Keratinocyte (primary cell): ENCODE results near the gene RBM8A. TPM values are rescaled to one million over a fixed set of nuclear protein-coding genes. Genes with fewer than 3 reads are reported as not detected.

Experiments used
- DNase-seq: peaks from one replicate; pipeline ENCODE4 v3.0.0-alpha.2; 2011; ENCODE audit warnings: low read depth, missing footprints, low spot score
- FAIRE-seq: peaks from 2 replicates; lab custom pipeline; 2011; peaks lifted over from hg19 to GRCh38; lab: Jason Lieb, UNC
- H2AFZ ChIP-seq: 2 replicates; pipeline ENCODE4 v1.6.0; 2012; ENCODE audit warnings: low read length, control low read depth, inconsistent platforms; ENCODE audit not compliant: control insufficient read depth
- H3K27ac ChIP-seq: 2 replicates; pipeline ENCODE4 v1.5.1; 2011; ENCODE audit warnings: low read length; ENCODE audit not compliant: control insufficient read depth, insufficient read depth
- H3K27me3 ChIP-seq: 3 replicates; pipeline ENCODE4 v1.6.0; 2011; ENCODE audit warnings: low read length; ENCODE audit not compliant: control insufficient read depth, insufficient read depth; ENCODE audit errors: extremely low read depth
- H3K36me3 ChIP-seq, 2 experiments: 2 replicates in 1 of 2; 3 replicates in 1 of 2; pipeline ENCODE4 v1.5.1; 2011; ENCODE audit warnings: low read length in 2 of 2, mild to moderate bottlenecking in 1 of 2; ENCODE audit not compliant: control insufficient read depth in 2 of 2, insufficient read depth in 2 of 2; ENCODE audit errors: extremely low read depth in 1 of 2
- H3K4me1 ChIP-seq: 3 replicates; pipeline ENCODE4 v1.5.1; 2011; ENCODE audit warnings: low read length; ENCODE audit not compliant: control insufficient read depth, insufficient read depth; ENCODE audit errors: extremely low read depth
- H3K4me2 ChIP-seq: 3 replicates; pipeline ENCODE4 v1.6.0; 2011; ENCODE audit warnings: low read depth, low read length; ENCODE audit not compliant: control insufficient read depth, insufficient read depth; ENCODE audit errors: extremely low read depth
- H3K4me3 ChIP-seq, 3 experiments: fragments of 200-600 bp in 1 of 3; sonication (generic) in 1 of 3; 2 replicates in 2 of 3; 3 replicates in 1 of 3; pipeline ENCODE4 v1.5.1; 2011 to 2016; ENCODE audit warnings: low read length in 3 of 3, mild to moderate bottlenecking in 3 of 3, control low read depth in 2 of 3, inconsistent platforms in 1 of 3, low read depth in 1 of 3, mixed read lengths in 1 of 3, mixed run types in 1 of 3, moderate library complexity in 1 of 3; ENCODE audit not compliant: control insufficient read depth in 2 of 3, insufficient read depth in 2 of 3; ENCODE audit errors: extremely low read depth in 1 of 3
- H3K79me2 ChIP-seq: 2 replicates; pipeline ENCODE4 v1.6.0; 2012; ENCODE audit warnings: low read length; ENCODE audit not compliant: control insufficient read depth, insufficient read depth
- H3K9ac ChIP-seq: 3 replicates; pipeline ENCODE4 v1.6.0; 2011; ENCODE audit warnings: low read length; ENCODE audit not compliant: control insufficient read depth, insufficient read depth; ENCODE audit errors: extremely low read depth
- H3K9me1 ChIP-seq: 3 replicates; pipeline ENCODE4 v1.6.0; 2011; ENCODE audit warnings: low read length; ENCODE audit not compliant: control insufficient read depth, insufficient read depth; ENCODE audit errors: extremely low read depth
- H3K9me3 ChIP-seq: 2 replicates; pipeline ENCODE4 v1.5.1; 2012; ENCODE audit warnings: low read depth, low read length; ENCODE audit not compliant: control insufficient read depth
- H4K20me1 ChIP-seq: 3 replicates; pipeline ENCODE4 v1.6.0; 2011; ENCODE audit warnings: low read length; ENCODE audit not compliant: control insufficient read depth, insufficient read depth; ENCODE audit errors: extremely low read depth
- CTCF ChIP-seq, 3 experiments: IDR thresholded peaks in 1 of 3; conservative IDR thresholded peaks in 1 of 3; optimal IDR thresholded peaks in 1 of 3; 2 replicates in 2 of 3; 3 replicates in 1 of 3; pipeline versions ENCODE3 to v1.5.1; 2011; ENCODE audit warnings: low read length in 3 of 3, mild to moderate bottlenecking in 3 of 3, moderate library complexity in 2 of 3, control low read depth in 1 of 3, inconsistent platforms in 1 of 3; ENCODE audit not compliant: insufficient read depth in 2 of 3; ENCODE audit errors: extremely low read depth in 1 of 3
- EZH2 ChIP-seq: IDR thresholded peaks from one replicate; pipeline ENCODE4 v1.6.1; 2012; ENCODE audit warnings: inconsistent platforms, mild to moderate bottlenecking, low read length, moderate library complexity
- dilution Hi-C: fragments of 300-500 bp; cut with MboI; formaldehyde crosslinking; loops from one replicate; pipeline ENCODE4 v1.7.0; 2020; ENCODE audit warnings: low sequenced_read_pairs; ENCODE audit not compliant: extremely low pct_ligation_motif_present
- polyA plus RNA-seq, 5 experiments: library from polyadenylated mRNA; depleted of rRNA in 3 of 5; stranded (reverse) in 3 of 5; stranded (forward) in 1 of 5; unstranded in 1 of 5; fragments of >200 nt; gene quantifications; 1 replicate in 1 of 5; 2 replicates in 3 of 5; 3 replicates in 1 of 5; pipeline versions ENCODE4 v1.2.1 to v1.2.3, GENCODE V29; 2011 to 2012; ENCODE audit warnings: missing spikeins in 2 of 5, low read depth in 1 of 5, low replicate concordance in 1 of 5

Gene RBM8A
- polyA plus RNA-seq, 1 donor (not counting 4 experiments of a cell fraction or from before 2014, with no cell fraction given), result 209 TPM

GRCh38 chr1:145898756-145899155, 28.5 kb downstream of the RBM8A start:
- Histone ChIP-seq H3K9ac (no peak overlapping the region), H3K27ac (no peak overlapping the region), H3K9me1 (no peaks in the 10 kb centered on the region), H4K20me1 (no peaks in the 10 kb centered on the region), H3K4me2 (no peak overlapping the region), H3K4me1 (no peaks in the 10 kb centered on the region), H2AFZ (no peak overlapping the region), H3K27me3 (no peaks in the 10 kb centered on the region), H3K9me3 (no peaks in the 10 kb centered on the region), H3K79me2 (no peaks in the 10 kb centered on the region), H3K36me3 (peaks cover 2 to 3% of the 10 kb centered on the region in 2 experiments), H3K4me3 (no peak overlapping the region)
- no peak for TF ChIP-seq CTCF (optimal IDR thresholded peaks at IDR 0.05 in 1 of 3, IDR thresholded peaks at IDR 0.05 in 1 of 3, conservative IDR thresholded peaks at IDR 0.05 in 1 of 3; ENCODE audit: extremely low read depth in 1 of 3, insufficient read depth in 2 of 3, low read length in 3 of 3)
- TF ChIP-seq EZH2, result no peak
- dilution Hi-C loops, result no loop called here
- no peak for DNase-seq
- FAIRE-seq, result no peak

- Histone ChIP-seq H3K27ac (no peak overlapping the region), H3K4me1 (peaks cover 3% of the 10 kb centered on the region), H3K27me3 (no peaks in the 10 kb centered on the region), H3K4me2 (no peak overlapping the region), H3K9me3 (no peaks in the 10 kb centered on the region), H3K9ac (no peak overlapping the region), H4K20me1 (no peaks in the 10 kb centered on the region), H3K4me3 (no peak overlapping the region), H3K36me3 (peaks cover 2 to 3% of the 10 kb centered on the region in 2 experiments), H3K79me2 (no peaks in the 10 kb centered on the region), H3K9me1 (no peaks in the 10 kb centered on the region), H2AFZ (no peak overlapping the region)
- DNase-seq (no peak), FAIRE-seq (no peak)
- dilution Hi-C loops, result no loop called here
- TF ChIP-seq CTCF (optimal IDR thresholded peaks at IDR 0.05 in 1 of 3, IDR thresholded peaks at IDR 0.05 in 1 of 3, conservative IDR thresholded peaks at IDR 0.05 in 1 of 3; ENCODE audit: extremely low read depth in 1 of 3, insufficient read depth in 2 of 3, low read length in 3 of 3) (no peak), EZH2 (no peak)
Observed at GRCh38 chr1:145897969-145898368, 29.3 kb downstream of the RBM8A start.
